Ovary (tissue), 9 donors: ENCODE results near the gene TRIM66. TPM values are rescaled to one million over a fixed set of nuclear protein-coding genes. Genes with fewer than 3 reads are reported as not detected.

ENCODE experiments used
- DNase-seq, 5 donors: peaks; one replicate each; pipeline ENCODE4 v3.0.0-alpha.2; 2019 to 2020
- H3K27ac ChIP-seq, 2 donors: fragments of 200-600 bp; one replicate each; pipeline versions ENCODE4 v1.5.1 to v1.8.0; 2019 to 2022
- H3K27me3 ChIP-seq: fragments of 200-600 bp; one replicate; pipeline ENCODE4 v1.8.0; 2022
- H3K36me3 ChIP-seq: fragments of 200-600 bp; sonication (generic); one replicate; pipeline ENCODE4 v1.5.1; 2019
- H3K4me1 ChIP-seq: one replicate; pipeline ENCODE4 v1.8.1; 2013; ENCODE audit warnings: mild to moderate bottlenecking, moderate library complexity; ENCODE audit not compliant: insufficient read depth
- H3K4me3 ChIP-seq: fragments of 200-600 bp; sonication (generic); one replicate; pipeline ENCODE4 v1.5.1; 2017
- H3K9me3 ChIP-seq, 2 donors: fragments of 200-600 bp in 1 of 2; sonication (generic) in 1 of 2; one replicate each; pipeline versions ENCODE4 v1.5.1 to v1.8.1; 2013 to 2019; ENCODE audit warnings: mild to moderate bottlenecking in 1 of 2, moderate library complexity in 1 of 2
- EP300 ChIP-seq: sonication (generic); formaldehyde crosslinking; IDR thresholded peaks from one replicate; pipeline ENCODE4 v1.6.1; 2017; ENCODE audit warnings: antibody characterized with exemption
- POLR2A ChIP-seq: fragments of 450-650 bp; IDR thresholded peaks from one replicate; pipeline ENCODE4 v1.6.1; 2017; ENCODE audit warnings: antibody characterized with exemption, mild to moderate bottlenecking, moderate library complexity
- WGBS, 3 donors: extraction: QIAGEN DNeasy Blood & Tissue Kit in 1 of 3; methylation state at CpG; one replicate each; pipeline versions ENCODE4 v1.1.5 to v1.1.7; 2013 to 2017; 5-methylcytosine and 5-hydroxymethylcytosine counted together
- intact Hi-C, 4 donors: fragments of 100-400 bp; cut with DNase I; formaldehyde crosslinking; loops; one replicate each; pipeline versions ENCODE4 v1.11.0 to v1.15.1; 2022 to 2023
- polyA plus RNA-seq, 2 donors: library from polyadenylated mRNA; stranded (reverse); fragments of 200-250 nt in 1 of 2; fragments of 350-450 nt in 1 of 2; fragmentation: Illumina TruSeq in 1 of 2; extraction: RNeasy Lipid Tissue Mini Kit (QIAGEN cat#74804) in 1 of 2; gene quantifications; one replicate each; pipeline ENCODE4 v1.2.3, GENCODE V29; 2013 to 2014
- total RNA-seq, 7 donors: library from RNA; depleted of rRNA in 2 of 7; stranded (reverse); fragments of >200 nt in 2 of 7; fragmentation: NEBNext Ultra II Directional in 3 of 7; extraction: Animal tissue kit (Norgen Biotek cat#: 25700) in 3 of 7; gene quantifications; one replicate each; pipeline versions ENCODE4 v1.1.0 to v1.2.4, GENCODE V29; 2016 to 2023
- TF ChIP-seq, protein P1 (sequence below), 3 donors: fragments of 450-650 bp in 2 of 3; fragments of 200-600 bp in 1 of 3; IDR thresholded peaks; one replicate each; pipeline versions ENCODE4 v1.5.1 to v1.8.0; 2016 to 2022; ENCODE audit warnings: antibody characterized with exemption in 3 of 3, mild to moderate bottlenecking in 1 of 3
- donor health status: DM: no; HTN: no; CAD: no; lungs with moderate emphysema.
- donor health status: DM: no; HTN: no; CAD: no.
- donor health status: Bipolar disorder and iron deficiency.
- donor health status: DM: yes; HTN: yes; CAD: no.
- donor health status: DM: no; HTN: no; CAD: no.
- donor health status: DM: yes; HTN: yes; CAD: no.

The TRIM66 gene
- total and polyA plus RNA-seq, 9 donors: 2.3 to 15.4 (median 4.9) TPM

DNA sequence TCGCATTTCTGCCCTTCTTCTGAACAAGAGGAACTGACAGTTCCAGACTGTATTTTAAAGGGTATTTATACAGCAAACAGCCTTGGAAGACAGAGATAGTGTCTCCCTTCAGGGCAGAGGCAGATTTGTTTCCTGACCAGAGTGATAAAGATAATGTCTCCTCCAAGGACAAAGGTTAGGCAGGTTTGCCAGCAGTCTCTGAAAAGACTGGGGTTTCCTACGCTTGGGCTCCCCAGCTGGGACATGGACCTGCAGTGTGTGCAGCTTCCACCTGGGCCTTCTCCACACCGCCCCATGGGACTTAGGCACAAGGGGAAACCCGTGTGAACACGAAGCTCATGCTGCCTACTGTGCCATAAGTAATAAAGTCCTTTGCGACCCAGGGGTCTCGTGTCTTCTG, 42.2 kb upstream of the TRIM66 start:
- H3K27ac ChIP-seq: peak overlapping the region in 1 of 2 donors; percentile 43
- no peaks in the 10 kb centered on the region for H3K36me3 ChIP-seq
- no peaks in the 10 kb centered on the region for H3K27me3 ChIP-seq
- H3K4me3 ChIP-seq: no peak overlapping the region
- peaks cover 40% of the 10 kb centered on the region for H3K4me1 ChIP-seq
- DNase-seq: no peak
- 62 to 71% (median 64%) methylated on average over 7 of the region's 7 CpGs for WGBS, 3 donors
- TF ChIP-seq, protein P1, sequence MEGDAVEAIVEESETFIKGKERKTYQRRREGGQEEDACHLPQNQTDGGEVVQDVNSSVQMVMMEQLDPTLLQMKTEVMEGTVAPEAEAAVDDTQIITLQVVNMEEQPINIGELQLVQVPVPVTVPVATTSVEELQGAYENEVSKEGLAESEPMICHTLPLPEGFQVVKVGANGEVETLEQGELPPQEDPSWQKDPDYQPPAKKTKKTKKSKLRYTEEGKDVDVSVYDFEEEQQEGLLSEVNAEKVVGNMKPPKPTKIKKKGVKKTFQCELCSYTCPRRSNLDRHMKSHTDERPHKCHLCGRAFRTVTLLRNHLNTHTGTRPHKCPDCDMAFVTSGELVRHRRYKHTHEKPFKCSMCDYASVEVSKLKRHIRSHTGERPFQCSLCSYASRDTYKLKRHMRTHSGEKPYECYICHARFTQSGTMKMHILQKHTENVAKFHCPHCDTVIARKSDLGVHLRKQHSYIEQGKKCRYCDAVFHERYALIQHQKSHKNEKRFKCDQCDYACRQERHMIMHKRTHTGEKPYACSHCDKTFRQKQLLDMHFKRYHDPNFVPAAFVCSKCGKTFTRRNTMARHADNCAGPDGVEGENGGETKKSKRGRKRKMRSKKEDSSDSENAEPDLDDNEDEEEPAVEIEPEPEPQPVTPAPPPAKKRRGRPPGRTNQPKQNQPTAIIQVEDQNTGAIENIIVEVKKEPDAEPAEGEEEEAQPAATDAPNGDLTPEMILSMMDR (IDR thresholded peaks at IDR 0.05): no peak
- no peak for TF ChIP-seq EP300
- no peak for TF ChIP-seq POLR2A
- intact Hi-C loops: loop anchor here in 2 of 4 donors (5.0 kb wide), 2 partner anchors 53 to 83 kb away; no protein-coding TSS in a partner anchor
- no peaks in the 10 kb centered on the region for H3K9me3 ChIP-seq

GRCh38 chr11:8723711-8724110, 41.2 kb upstream of the TRIM66 start:
- H3K27me3 ChIP-seq: no peaks in the 10 kb centered on the region
- H3K27ac ChIP-seq: no peak overlapping the region
- intact Hi-C loops: loop anchor here in 1 of 4 donors (5.0 kb wide), 1 partner anchor 84 kb away; no protein-coding TSS in a partner anchor
- H3K4me3 ChIP-seq: no peak overlapping the region
- TF ChIP-seq EP300 (no peak), POLR2A (no peak)
- TF ChIP-seq, protein P1 (IDR thresholded peaks at IDR 0.05): no peak
- H3K36me3 ChIP-seq: no peaks in the 10 kb centered on the region
- WGBS, 3 donors: 93 to 98% (median 97%) methylated on average over 7 of the region's 7 CpGs
- peaks cover 41% of the 10 kb centered on the region for H3K4me1 ChIP-seq
- no peak for DNase-seq
- no peaks in the 10 kb centered on the region for H3K9me3 ChIP-seq

- intact Hi-C loops: loop anchor here in 1 of 4 donors (5.0 kb wide), 1 partner anchor 84 kb away; no protein-coding TSS in a partner anchor
- H3K9me3 ChIP-seq: no peaks in the 10 kb centered on the region
- no peaks in the 10 kb centered on the region for H3K27me3 ChIP-seq
- no peak for DNase-seq
- peak overlapping the region in 1 of 2 donors; percentile 62 for H3K27ac ChIP-seq
- 77 to 81% (median 77%) methylated on average over 3 of the region's 3 CpGs for WGBS, 3 donors
- TF ChIP-seq, protein P1 (IDR thresholded peaks at IDR 0.05): no peak
- TF ChIP-seq EP300 (no peak), POLR2A (no peak)
- H3K36me3 ChIP-seq: no peaks in the 10 kb centered on the region
- H3K4me3 ChIP-seq: no peak overlapping the region
- peaks cover 42% of the 10 kb centered on the region for H3K4me1 ChIP-seq
Measured at GRCh38 chr11:8722809-8723208, 40.3 kb upstream of the TRIM66 start.

DNA sequence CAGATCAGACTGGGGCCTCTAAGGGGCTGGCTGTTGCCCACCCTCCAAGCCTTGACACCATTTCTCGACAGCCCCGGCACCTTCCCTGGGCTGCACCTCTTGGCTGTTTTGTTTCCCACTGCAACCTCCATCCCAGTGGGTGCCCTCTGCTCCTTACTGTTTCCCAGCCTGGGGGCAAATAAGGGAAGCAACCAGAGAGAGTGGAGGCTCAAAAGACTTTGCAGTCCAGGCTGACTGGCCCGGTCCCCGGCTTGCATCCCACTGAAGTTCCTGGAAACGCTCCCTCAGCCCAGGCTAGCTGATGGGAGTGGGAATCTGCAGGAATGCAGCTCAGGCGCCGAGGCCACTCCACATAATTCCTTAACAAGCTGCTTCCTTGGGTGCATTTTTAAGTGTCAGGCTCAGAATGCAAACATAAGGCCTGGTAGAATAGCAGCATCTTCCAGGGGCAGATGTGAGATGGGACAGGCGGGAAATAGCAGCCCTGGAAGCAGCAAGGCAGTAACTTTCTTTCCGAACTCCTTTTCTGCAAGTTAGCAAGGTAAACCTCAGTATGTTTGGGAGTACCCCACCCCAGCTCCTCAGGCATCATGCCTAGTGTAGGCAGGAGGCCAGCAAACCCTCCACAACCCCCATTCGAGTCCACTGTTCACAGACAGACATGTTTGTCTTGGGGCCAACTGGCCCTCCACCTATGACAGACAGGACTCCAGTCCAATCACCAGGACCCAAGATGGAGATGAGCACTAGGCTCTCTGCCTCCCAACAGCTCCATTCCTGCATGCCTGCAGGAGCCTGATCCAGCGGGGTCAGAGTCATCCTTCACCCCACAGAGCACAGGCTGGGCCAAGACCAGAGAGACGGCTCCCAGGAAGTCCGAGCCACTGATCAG, 39.4 kb upstream of the TRIM66 start:
- H3K27me3 ChIP-seq: no peaks in the 10 kb centered on the region
- TF ChIP-seq EP300 (no peak), POLR2A (no peak)
- TF ChIP-seq, protein P1 (IDR thresholded peaks at IDR 0.05): no peak
- peak in 4 of 5 donors; percentile 49 to 64 (median 58) for DNase-seq
- H3K4me1 ChIP-seq: peaks cover 50% of the 10 kb centered on the region
- no peaks in the 10 kb centered on the region for H3K9me3 ChIP-seq
- no peaks in the 10 kb centered on the region for H3K36me3 ChIP-seq
- 13 to 16% (median 15%) methylated on average over 13 of the region's 13 CpGs for WGBS, 3 donors
- intact Hi-C loops: loop anchor here in 1 of 4 donors (5.0 kb wide), 1 partner anchor 85 kb away; no protein-coding TSS in a partner anchor
- H3K27ac ChIP-seq: peak overlapping the region; percentile 31 to 62
- no peak overlapping the region for H3K4me3 ChIP-seq
